C4-2B (cell line): ENCODE measurements around the gene ARHGAP20.

Experiments used
- ZFX ChIP-seq: fragments of 450-650 bp; IDR thresholded peaks from 2 replicates; pipeline ENCODE4 v1.6.1; 2017
- TF ChIP-seq, protein P1 (sequence below): fragments of 450-650 bp; conservative IDR thresholded peaks from 2 replicates; pipeline ENCODE4 v1.5.1; 2017; ENCODE audit warnings: mild to moderate bottlenecking

DNA sequence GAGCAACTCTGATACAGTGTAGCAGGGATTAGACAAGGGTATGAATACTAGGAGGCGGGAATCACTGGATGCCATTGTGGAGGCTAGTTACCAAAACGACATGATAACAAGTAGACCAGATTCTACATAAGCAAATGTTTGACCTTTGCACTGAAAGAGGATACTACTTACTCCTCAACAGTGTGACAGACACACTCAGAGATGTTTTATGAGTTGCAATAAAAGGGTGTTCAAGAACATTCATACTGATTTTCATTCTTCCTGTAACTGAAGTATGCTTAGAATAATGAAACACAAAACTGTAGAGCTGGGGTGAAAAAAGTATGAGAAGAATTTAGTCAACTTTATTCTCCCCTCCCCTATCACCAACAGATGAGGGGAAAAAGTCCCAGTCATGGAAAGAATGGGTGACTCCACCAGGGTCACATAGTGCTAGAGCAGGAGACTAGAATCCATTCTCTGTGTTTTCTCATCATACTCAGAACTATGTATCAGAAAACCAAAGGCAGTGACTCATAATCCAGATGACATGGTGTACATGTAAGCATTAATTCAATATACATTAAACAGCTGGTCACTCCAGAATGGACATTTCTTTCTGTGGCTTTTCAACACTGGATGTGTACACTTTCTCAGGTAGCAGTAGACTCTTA, 32.8 kb downstream of the ARHGAP20 start:
- TF ChIP-seq, protein P1, sequence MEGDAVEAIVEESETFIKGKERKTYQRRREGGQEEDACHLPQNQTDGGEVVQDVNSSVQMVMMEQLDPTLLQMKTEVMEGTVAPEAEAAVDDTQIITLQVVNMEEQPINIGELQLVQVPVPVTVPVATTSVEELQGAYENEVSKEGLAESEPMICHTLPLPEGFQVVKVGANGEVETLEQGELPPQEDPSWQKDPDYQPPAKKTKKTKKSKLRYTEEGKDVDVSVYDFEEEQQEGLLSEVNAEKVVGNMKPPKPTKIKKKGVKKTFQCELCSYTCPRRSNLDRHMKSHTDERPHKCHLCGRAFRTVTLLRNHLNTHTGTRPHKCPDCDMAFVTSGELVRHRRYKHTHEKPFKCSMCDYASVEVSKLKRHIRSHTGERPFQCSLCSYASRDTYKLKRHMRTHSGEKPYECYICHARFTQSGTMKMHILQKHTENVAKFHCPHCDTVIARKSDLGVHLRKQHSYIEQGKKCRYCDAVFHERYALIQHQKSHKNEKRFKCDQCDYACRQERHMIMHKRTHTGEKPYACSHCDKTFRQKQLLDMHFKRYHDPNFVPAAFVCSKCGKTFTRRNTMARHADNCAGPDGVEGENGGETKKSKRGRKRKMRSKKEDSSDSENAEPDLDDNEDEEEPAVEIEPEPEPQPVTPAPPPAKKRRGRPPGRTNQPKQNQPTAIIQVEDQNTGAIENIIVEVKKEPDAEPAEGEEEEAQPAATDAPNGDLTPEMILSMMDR, result no peak
- no peak for TF ChIP-seq ZFX
